Effector CD4-positive, alpha-beta T cell (primary cell): ENCODE measurements around the gene EMC9.
"Not testable (repeated sequence)": the region's sequence is repeated elsewhere in the genome, so short reads cannot be mapped to it uniquely, and the experiment has no call there.

ENCODE experiments used
- DNase-seq: peaks from one replicate; pipeline ENCODE4 v3.0.0-alpha.2; 2020

The EMC9 gene

GRCh38 chr14:24129410-24129998, 11.9 kb downstream of the EMC9 start:
- no peak for DNase-seq

GRCh38 chr14:24127673-24128072, 13.7 kb downstream of the EMC9 start:
- DNase-seq = no peak

- no peak for DNase-seq
Observed at GRCh38 chr14:24126939-24127338, 14.5 kb downstream of the EMC9 start.

GRCh38 chr14:24123424-24124417, 17.7 kb downstream of the EMC9 start:
- DNase-seq = no peak

- DNase-seq = no peak
Observed at GRCh38 chr14:24122898-24123297, 18.5 kb downstream of the EMC9 start.

GRCh38 chr14:24122416-24122815, 19.0 kb downstream of the EMC9 start:
- DNase-seq = no peak

GRCh38 chr14:24121210-24121609, 20.2 kb downstream of the EMC9 start:
- DNase-seq = no peak

GRCh38 chr14:24119691-24120090, 21.7 kb downstream of the EMC9 start:
- no peak for DNase-seq

- DNase-seq = no peak
Observed at GRCh38 chr14:24117179-24117578, 24.2 kb downstream of the EMC9 start.

- no peak for DNase-seq
Observed at GRCh38 chr14:24116128-24116814, 25.1 kb downstream of the EMC9 start.

GRCh38 chr14:24115422-24116127, 25.8 kb downstream of the EMC9 start:
- no peak for DNase-seq

- peak; percentile 98 for DNase-seq
Observed at GRCh38 chr14:24114532-24115421, 26.6 kb downstream of the EMC9 start, which contains the start of the genes DCAF11 and NRL. Gene DCAF11 (plus strand): TSS chr14:24114777. CDS start chr14:24115595, 818 bp downstream. Gene NRL (minus strand): TSS chr14:24114949. CDS start chr14:24082848, 32,101 bp downstream.

- peak; percentile 74 for DNase-seq
Observed at GRCh38 chr14:24113801-24114531, 27.4 kb downstream of the EMC9 start.

- no peak for DNase-seq
Observed at GRCh38 chr14:24113379-24113800, 28.0 kb downstream of the EMC9 start.

- DNase-seq = no peak
Observed at GRCh38 chr14:24110523-24110922, 30.9 kb downstream of the EMC9 start.

GRCh38 chr14:24110060-24110459, 31.3 kb downstream of the EMC9 start:
- no peak for DNase-seq

GRCh38 chr14:24108336-24108874, 33.0 kb downstream of the EMC9 start:
- DNase-seq = no peak

GRCh38 chr14:24106672-24107271, 34.6 kb downstream of the EMC9 start:
- DNase-seq = no peak

GRCh38 chr14:24105609-24106239, 35.7 kb downstream of the EMC9 start:
- not testable (repeated sequence) for DNase-seq
